Thyroid gland (tissue), 4 donors: ENCODE results near the gene RCE1. TPM values are rescaled to one million over a fixed set of nuclear protein-coding genes. Genes with fewer than 3 reads are reported as not detected.

Experiments used
- DNase-seq, 2 donors: peaks; one replicate each; pipeline ENCODE4 v3.0.0-alpha.2; 2019
- H3K27ac ChIP-seq, 3 donors: fragments of 200-600 bp; sonication (generic); 1 replicate in 2 of 3; 2 replicates in 1 of 3; pipeline ENCODE4 v1.5.1; 2016 to 2019; ENCODE audit warnings: mild to moderate bottlenecking in 1 of 3, moderate library complexity in 1 of 3
- H3K27me3 ChIP-seq: fragments of 200-600 bp; sonication (generic); one replicate; pipeline ENCODE4 v1.5.1; 2019
- H3K36me3 ChIP-seq, 2 donors: fragments of 200-600 bp; sonication (generic); one replicate each; pipeline ENCODE4 v1.5.1; 2016 to 2019
- H3K4me1 ChIP-seq, 2 donors: fragments of 200-600 bp; sonication (generic); one replicate each; pipeline ENCODE4 v1.5.1; 2017 to 2019
- H3K4me3 ChIP-seq, 3 donors: fragments of 200-600 bp; sonication (generic); replicated peaks in 1 of 3; 1 replicate in 2 of 3; 2 replicates in 1 of 3; pipeline ENCODE4 v1.5.1; 2016; ENCODE audit warnings: mild to moderate bottlenecking in 1 of 3
- H3K9me3 ChIP-seq: fragments of 200-600 bp; sonication (generic); one replicate; pipeline ENCODE4 v1.5.1; 2017
- POLR2A ChIP-seq, 2 donors: fragments of 450-650 bp; IDR thresholded peaks; one replicate each; pipeline ENCODE4 v1.6.1; 2017; ENCODE audit warnings: antibody characterized with exemption in 2 of 2, mild to moderate bottlenecking in 2 of 2, moderate library complexity in 1 of 2
- WGBS, 2 donors: methylation state at CpG; one replicate each; pipeline ENCODE4 v1.1.5; 2017; 5-methylcytosine and 5-hydroxymethylcytosine counted together
- intact Hi-C: fragments of 100-400 bp; cut with DNase I; formaldehyde crosslinking; loops from one replicate; pipeline ENCODE4 v1.15.1; 2023
- total RNA-seq, 4 donors: library from RNA; depleted of rRNA; stranded (reverse); fragments of >200 nt; gene quantifications; one replicate each; pipeline ENCODE4 v1.2.3, GENCODE V29; 2016
- TF ChIP-seq, protein P1 (sequence below), 6 experiments: fragments of 200-600 bp in 3 of 6; fragments of 450-650 bp in 3 of 6; sonication (generic) in 3 of 6; IDR thresholded peaks; one replicate each; pipeline ENCODE4 v1.5.1; 2016 to 2019; ENCODE audit warnings: antibody characterized with exemption in 6 of 6, mild to moderate bottlenecking in 2 of 6, inconsistent platforms in 1 of 6, moderate library complexity in 1 of 6

RCE1 gene
- total RNA-seq, 4 donors from 2014 or later: 10.8 to 23.6 (median 16.1) TPM

DNA sequence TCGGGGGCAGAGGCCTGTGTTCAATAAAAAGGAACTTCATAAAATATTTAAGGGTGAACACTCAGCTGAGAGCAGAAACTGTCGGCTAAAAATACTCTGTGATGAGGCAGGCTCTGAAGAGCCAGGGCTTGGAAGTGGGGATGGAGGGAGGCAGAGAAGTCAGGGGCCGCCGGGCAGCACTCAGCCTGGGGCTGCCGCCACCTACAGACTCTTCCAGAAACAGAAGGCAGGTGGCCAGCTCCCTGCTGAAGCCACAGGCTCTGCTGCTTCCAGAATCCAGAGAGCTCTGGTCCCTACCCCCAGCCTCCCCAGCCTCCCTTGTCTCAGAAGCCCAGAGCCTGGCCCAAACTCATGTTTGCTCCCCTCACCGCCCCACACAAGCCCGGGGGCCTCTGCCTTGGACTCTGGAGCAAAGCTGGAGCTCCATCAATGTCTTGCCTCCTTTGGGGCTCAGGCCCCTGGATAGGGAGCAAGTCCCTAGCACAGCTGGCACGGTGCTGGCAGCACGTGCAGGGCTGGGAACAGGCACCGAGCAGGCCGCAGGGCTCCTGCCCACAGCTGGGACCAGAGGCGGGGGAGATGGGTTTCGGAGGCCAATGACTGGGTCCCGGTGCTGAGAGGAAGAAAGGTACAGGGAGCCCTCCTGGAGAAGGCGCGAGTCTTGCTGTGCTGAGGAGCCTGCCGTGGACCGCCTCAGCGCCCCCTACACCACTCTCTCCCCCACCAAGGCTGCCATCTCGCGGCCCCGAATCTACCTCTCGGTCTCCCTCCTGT is 21.9 kb downstream of the RCE1 start:
- no peak overlapping the region for H3K27ac ChIP-seq
- no peaks in the 10 kb centered on the region for H3K27me3 ChIP-seq
- DNase-seq: no peak
- H3K4me1 ChIP-seq: no peaks in the 10 kb centered on the region
- 86 to 87% methylated on average over 15 to 23 of the region's 23 CpGs for WGBS, 2 donors
- TF ChIP-seq, protein P1, sequence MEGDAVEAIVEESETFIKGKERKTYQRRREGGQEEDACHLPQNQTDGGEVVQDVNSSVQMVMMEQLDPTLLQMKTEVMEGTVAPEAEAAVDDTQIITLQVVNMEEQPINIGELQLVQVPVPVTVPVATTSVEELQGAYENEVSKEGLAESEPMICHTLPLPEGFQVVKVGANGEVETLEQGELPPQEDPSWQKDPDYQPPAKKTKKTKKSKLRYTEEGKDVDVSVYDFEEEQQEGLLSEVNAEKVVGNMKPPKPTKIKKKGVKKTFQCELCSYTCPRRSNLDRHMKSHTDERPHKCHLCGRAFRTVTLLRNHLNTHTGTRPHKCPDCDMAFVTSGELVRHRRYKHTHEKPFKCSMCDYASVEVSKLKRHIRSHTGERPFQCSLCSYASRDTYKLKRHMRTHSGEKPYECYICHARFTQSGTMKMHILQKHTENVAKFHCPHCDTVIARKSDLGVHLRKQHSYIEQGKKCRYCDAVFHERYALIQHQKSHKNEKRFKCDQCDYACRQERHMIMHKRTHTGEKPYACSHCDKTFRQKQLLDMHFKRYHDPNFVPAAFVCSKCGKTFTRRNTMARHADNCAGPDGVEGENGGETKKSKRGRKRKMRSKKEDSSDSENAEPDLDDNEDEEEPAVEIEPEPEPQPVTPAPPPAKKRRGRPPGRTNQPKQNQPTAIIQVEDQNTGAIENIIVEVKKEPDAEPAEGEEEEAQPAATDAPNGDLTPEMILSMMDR (IDR thresholded peaks at IDR 0.05): no peak
- no peak for TF ChIP-seq POLR2A (IDR thresholded peaks at IDR 0.05)
- intact Hi-C loops: no loop called here
- H3K36me3 ChIP-seq: no peaks in the 10 kb centered on the region
- H3K9me3 ChIP-seq: no peaks in the 10 kb centered on the region
- H3K4me3 ChIP-seq: no peak overlapping the region

DNA sequence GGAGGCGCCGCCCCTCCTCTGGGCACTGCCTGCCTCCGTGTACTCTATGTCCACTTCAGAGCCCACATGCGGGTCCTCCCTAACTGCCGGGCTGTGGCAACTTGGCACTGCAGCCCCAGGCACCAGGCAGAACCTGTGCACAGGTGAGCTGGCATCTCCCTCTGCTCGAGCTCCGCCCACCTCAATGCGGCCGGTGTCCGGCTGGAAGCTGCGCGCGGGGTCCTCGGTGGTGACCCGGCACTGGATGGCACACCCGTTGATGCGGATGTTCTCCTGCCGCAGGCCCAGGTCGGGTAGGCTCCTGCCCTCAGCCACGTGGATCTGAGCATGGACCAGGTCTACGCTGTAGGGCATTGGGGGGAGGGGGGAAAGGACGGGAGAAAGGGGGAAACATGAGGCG is 22.8 kb downstream of the RCE1 start:
- no peak for DNase-seq

DNA sequence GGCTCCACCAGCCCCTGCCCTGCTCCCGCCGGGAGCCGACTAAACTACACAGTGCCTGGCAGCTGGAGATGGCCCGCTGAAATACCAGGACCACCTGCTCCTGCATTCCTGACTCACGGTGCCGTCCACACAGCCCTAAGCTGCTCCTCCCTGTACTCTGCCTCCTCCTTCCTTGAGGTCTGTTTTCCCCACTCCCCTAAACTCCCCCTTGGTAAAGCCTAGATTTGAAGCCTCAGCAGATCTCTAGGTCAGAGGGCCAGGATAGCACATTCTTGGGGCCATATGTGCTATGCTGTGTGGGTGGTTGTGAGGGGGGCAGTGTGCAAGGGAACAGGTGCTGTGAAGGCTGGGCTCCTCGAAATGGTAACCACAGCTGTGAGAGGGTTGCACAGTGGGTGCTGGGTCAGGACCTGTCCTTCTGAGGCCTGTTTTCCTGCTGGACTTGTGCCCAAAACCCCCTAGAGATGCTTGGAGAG is 23.3 kb downstream of the RCE1 start:
- no peak for DNase-seq
- Histone ChIP-seq H3K27me3 (no peaks in the 10 kb centered on the region), H3K4me3 (no peak overlapping the region), H3K4me1 (no peaks in the 10 kb centered on the region), H3K9me3 (no peaks in the 10 kb centered on the region), H3K36me3 (no peaks in the 10 kb centered on the region), H3K27ac (no peak overlapping the region)
- TF ChIP-seq, protein P1 (IDR thresholded peaks at IDR 0.05): no peak
- no peak for TF ChIP-seq POLR2A (IDR thresholded peaks at IDR 0.05)
- 87 to 88% methylated on average over 7 of the region's 7 CpGs for WGBS, 2 donors
- intact Hi-C loops: no loop called here

More for the DNA sequence above, 22.8 kb downstream of the RCE1 start:
- Histone ChIP-seq H3K27me3 (no peaks in the 10 kb centered on the region), H3K27ac (no peak overlapping the region), H3K9me3 (no peaks in the 10 kb centered on the region), H3K36me3 (no peaks in the 10 kb centered on the region), H3K4me3 (no peak overlapping the region), H3K4me1 (no peaks in the 10 kb centered on the region)
- TF ChIP-seq, protein P1 (IDR thresholded peaks at IDR 0.05): no peak
- TF ChIP-seq POLR2A (IDR thresholded peaks at IDR 0.05): no peak
- 96% methylated on average over 5 to 23 of the region's 23 CpGs for WGBS, 2 donors
- intact Hi-C loops: no loop called here

DNA sequence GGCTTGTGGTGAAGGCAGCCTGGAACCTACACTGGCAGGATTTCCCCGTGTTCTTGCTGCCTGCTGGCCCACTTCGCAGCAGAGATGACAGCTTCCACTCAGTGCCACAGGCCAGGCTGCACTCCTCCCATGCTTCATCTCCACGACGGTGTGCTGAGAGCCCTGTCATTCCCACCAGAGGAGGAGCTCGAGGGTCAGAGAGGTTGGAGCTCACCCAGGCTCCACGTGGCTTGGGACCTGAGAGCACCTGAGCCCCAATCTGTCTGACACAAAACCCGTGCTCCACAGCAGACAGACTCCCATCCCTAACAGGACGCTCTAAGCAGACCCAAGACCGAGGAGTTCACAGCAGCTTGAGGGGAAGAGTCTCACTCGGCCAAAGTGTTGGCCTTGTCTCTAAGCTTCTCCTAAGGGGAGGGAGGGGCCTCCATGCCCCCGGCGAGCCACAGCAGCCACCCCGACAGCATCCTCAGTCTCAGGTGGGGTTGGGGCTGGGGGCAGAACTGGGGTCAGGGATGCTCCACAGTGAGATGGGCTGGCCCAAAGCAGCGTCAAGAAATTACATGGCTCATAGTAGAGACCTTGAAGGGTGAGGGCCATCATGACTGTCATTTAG is 24.3 kb downstream of the RCE1 start:
- Histone ChIP-seq H3K36me3 (no peaks in the 10 kb centered on the region), H3K4me1 (no peaks in the 10 kb centered on the region), H3K27me3 (no peaks in the 10 kb centered on the region), H3K9me3 (no peaks in the 10 kb centered on the region), H3K27ac (no peak overlapping the region), H3K4me3 (no peak overlapping the region)
- intact Hi-C loops: no loop called here
- WGBS, 2 donors: 77 to 82% methylated on average over 7 to 8 of the region's 14 CpGs
- TF ChIP-seq, protein P1 (IDR thresholded peaks at IDR 0.05): no peak
- no peak for TF ChIP-seq POLR2A (IDR thresholded peaks at IDR 0.05)
- no peak for DNase-seq
